HG03442 (cell line): ENCODE results near the gene CNTD1.

ENCODE experiments used
- ATAC-seq: cut with Tn5 transposase; IDR thresholded peaks from one replicate; pipeline ENCODE4 v1.9.1; 2021; ENCODE audit warnings: mild to moderate bottlenecking, moderate library complexity; ENCODE audit not compliant: unreplicated experiment

Gene CNTD1

GRCh38 chr17:42803074-42803883 is 4.6 kb downstream of the CNTD1 start:
- ATAC-seq, result no peak

- ATAC-seq, result no peak
These were observed 6.3 kb downstream of the CNTD1 start for GRCh38 chr17:42804918-42805367.

- no peak for ATAC-seq
These were observed 7.6 kb downstream of the CNTD1 start for GRCh38 chr17:42806249-42806648.

- ATAC-seq, result no peak
These were observed 10.6 kb downstream of the CNTD1 start for GRCh38 chr17:42809250-42809649.

GRCh38 chr17:42814633-42815399 is 16.2 kb downstream of the CNTD1 start:
- no peak for ATAC-seq

GRCh38 chr17:42817866-42818265 is 19.2 kb downstream of the CNTD1 start:
- no peak for ATAC-seq

GRCh38 chr17:42818379-42818778 is 19.7 kb downstream of the CNTD1 start:
- ATAC-seq, result no peak

GRCh38 chr17:42819939-42820535 is 21.4 kb downstream of the CNTD1 start:
- no peak for ATAC-seq

- no peak for ATAC-seq
These were observed 22.5 kb downstream of the CNTD1 start for GRCh38 chr17:42821176-42821575.

GRCh38 chr17:42827472-42827871 is 28.8 kb downstream of the CNTD1 start:
- ATAC-seq, result no peak

GRCh38 chr17:42830971-42831370 is 32.3 kb downstream of the CNTD1 start:
- ATAC-seq, result no peak

- no peak for ATAC-seq
These were observed 33.7 kb downstream of the CNTD1 start for GRCh38 chr17:42832213-42832933.

GRCh38 chr17:42832934-42833766 is 34.5 kb downstream of the CNTD1 start, which contains the start of gene PSME3:
PSME3 (plus strand) TSS chr17:42833397; CDS start chr17:42833632, 235 bp downstream.
- peak; percentile 85 for ATAC-seq

- no peak for ATAC-seq
These were observed 35.2 kb downstream of the CNTD1 start for GRCh38 chr17:42833767-42834422.

- ATAC-seq, result no peak
These were observed 37.1 kb downstream of the CNTD1 start for GRCh38 chr17:42835732-42836131.

- no peak for ATAC-seq
These were observed 43.5 kb downstream of the CNTD1 start for GRCh38 chr17:42841975-42842685.

- ATAC-seq, result no peak
These were observed 44.8 kb downstream of the CNTD1 start for GRCh38 chr17:42843358-42843934.

- no peak for ATAC-seq
These were observed 45.6 kb downstream of the CNTD1 start, which contains the start of gene AOC2 for GRCh38 chr17:42844271-42844670. AOC2 (plus strand) TSS chr17:42844580; CDS start chr17:42844627, 47 bp downstream.
